ENCODE data around the gene SLC13A3.

The SLC13A3 gene

GRCh38 chr20:46607191-46607848 is 43.9 kb downstream of the SLC13A3 start:
- no peak for DNase-seq

GRCh38 chr20:46606817-46607190 is 44.5 kb downstream of the SLC13A3 start:
- DNase-seq, result no peak

- DNase-seq, result no peak
Measured at GRCh38 chr20:46605978-46606816, 45.1 kb downstream of the SLC13A3 start.

- DNase-seq, result no peak
Measured at GRCh38 chr20:46605181-46605580, 46.1 kb downstream of the SLC13A3 start.

- no peak for DNase-seq
Measured at GRCh38 chr20:46604551-46605133, 46.6 kb downstream of the SLC13A3 start.

GRCh38 chr20:46602429-46602828 is 48.8 kb downstream of the SLC13A3 start:
- DNase-seq, result no peak

- no peak for DNase-seq
Measured at GRCh38 chr20:46601603-46602122, 49.6 kb downstream of the SLC13A3 start.

- DNase-seq, result no peak
Measured at GRCh38 chr20:46600286-46600752, 50.9 kb downstream of the SLC13A3 start.

GRCh38 chr20:46599227-46599987 is 51.9 kb downstream of the SLC13A3 start:
- DNase-seq, result no peak

- DNase-seq, result no peak
Measured at GRCh38 chr20:46595933-46596332, 55.3 kb downstream of the SLC13A3 start.

- DNase-seq, result no peak
Measured at GRCh38 chr20:46594725-46595124, 56.5 kb downstream of the SLC13A3 start.

GRCh38 chr20:46592580-46593362 is 58.5 kb downstream of the SLC13A3 start:
- DNase-seq, result peak in 1 of 56 donors; percentile 7

- no peak for DNase-seq
Measured at GRCh38 chr20:46590443-46590842, 60.8 kb downstream of the SLC13A3 start.

- no peak for DNase-seq
Measured at GRCh38 chr20:46588532-46589511, 62.4 kb downstream of the SLC13A3 start.

- no peak for DNase-seq
Measured at GRCh38 chr20:46587986-46588385, 63.3 kb downstream of the SLC13A3 start.

- no peak for DNase-seq
Measured at GRCh38 chr20:46586724-46587123, 64.5 kb downstream of the SLC13A3 start.

- DNase-seq, result no peak
Measured at GRCh38 chr20:46584508-46584907, 66.8 kb downstream of the SLC13A3 start.

- peak in 16 of 56 donors; percentile 18 to 60 (median 34) for DNase-seq
Measured at GRCh38 chr20:46583411-46584214, 67.6 kb downstream of the SLC13A3 start.
